Measurements from ENCODE around the gene BOD1L2.

Gene BOD1L2

DNA sequence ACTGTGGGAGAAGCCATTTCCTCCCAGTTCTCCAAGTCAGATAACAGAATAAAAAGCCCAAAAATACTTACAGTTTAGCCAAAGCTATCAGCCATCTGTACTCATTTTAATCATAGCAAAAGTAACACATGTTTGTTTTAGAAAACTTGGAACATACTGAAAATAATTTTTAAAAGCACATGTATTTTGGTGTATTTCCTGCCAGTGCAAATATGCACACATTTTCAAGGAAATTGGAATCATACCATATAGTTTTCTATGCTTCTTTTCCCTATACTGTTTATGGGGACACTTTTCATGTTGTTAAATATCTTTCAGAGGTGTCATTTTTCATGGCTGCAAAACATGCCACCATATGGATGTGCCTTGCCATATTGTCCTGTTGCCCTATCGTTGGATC, 51.2 kb downstream of the BOD1L2 start:
- TF ChIP-seq, protein P1, sequence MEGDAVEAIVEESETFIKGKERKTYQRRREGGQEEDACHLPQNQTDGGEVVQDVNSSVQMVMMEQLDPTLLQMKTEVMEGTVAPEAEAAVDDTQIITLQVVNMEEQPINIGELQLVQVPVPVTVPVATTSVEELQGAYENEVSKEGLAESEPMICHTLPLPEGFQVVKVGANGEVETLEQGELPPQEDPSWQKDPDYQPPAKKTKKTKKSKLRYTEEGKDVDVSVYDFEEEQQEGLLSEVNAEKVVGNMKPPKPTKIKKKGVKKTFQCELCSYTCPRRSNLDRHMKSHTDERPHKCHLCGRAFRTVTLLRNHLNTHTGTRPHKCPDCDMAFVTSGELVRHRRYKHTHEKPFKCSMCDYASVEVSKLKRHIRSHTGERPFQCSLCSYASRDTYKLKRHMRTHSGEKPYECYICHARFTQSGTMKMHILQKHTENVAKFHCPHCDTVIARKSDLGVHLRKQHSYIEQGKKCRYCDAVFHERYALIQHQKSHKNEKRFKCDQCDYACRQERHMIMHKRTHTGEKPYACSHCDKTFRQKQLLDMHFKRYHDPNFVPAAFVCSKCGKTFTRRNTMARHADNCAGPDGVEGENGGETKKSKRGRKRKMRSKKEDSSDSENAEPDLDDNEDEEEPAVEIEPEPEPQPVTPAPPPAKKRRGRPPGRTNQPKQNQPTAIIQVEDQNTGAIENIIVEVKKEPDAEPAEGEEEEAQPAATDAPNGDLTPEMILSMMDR (IDR thresholded peaks at IDR 0.05; ENCODE audit: low read depth, low read length): no peak
- H3K4me3 ChIP-seq (ENCODE audit: low read depth, low read length): no peak overlapping the region

Data from WI38 (cell line).